LNCAP (cell line): ENCODE data around the gene USF2.

ENCODE experiments used
- CTCF ChIP-seq: fragments of 450-650 bp; IDR thresholded peaks from 2 replicates; pipeline ENCODE4 v1.5.1; 2017; ENCODE audit warnings: mild to moderate bottlenecking

USF2 gene

GRCh38 chr19:35249146-35249847 lies 19.5 kb upstream of the USF2 start:
- no peak for TF ChIP-seq CTCF

GRCh38 chr19:35249848-35250711 lies 18.7 kb upstream of the USF2 start:
- TF ChIP-seq CTCF: no peak

- no peak for TF ChIP-seq CTCF
Observed at GRCh38 chr19:35251456-35251855, 17.3 kb upstream of the USF2 start.

GRCh38 chr19:35253316-35254286 lies 15.2 kb upstream of the USF2 start:
- TF ChIP-seq CTCF: no peak

- TF ChIP-seq CTCF: no peak
Observed at GRCh38 chr19:35254341-35255297, 14.1 kb upstream of the USF2 start.

GRCh38 chr19:35256566-35256965 lies 12.2 kb upstream of the USF2 start:
- no peak for TF ChIP-seq CTCF
